Erythroblast (primary cell): ENCODE data around the gene SEMA3F.

ENCODE experiments used
- GATA1 ChIP-seq: IDR thresholded peaks from 2 replicates; pipeline ENCODE4 v1.6.1; 2011; ENCODE audit warnings: low read depth, mild to moderate bottlenecking, control low read depth, low read length, moderate library complexity
- POLR2A ChIP-seq: IDR thresholded peaks from 2 replicates; pipeline ENCODE4 v1.6.1; 2011; ENCODE audit warnings: mild to moderate bottlenecking, low read length

DNA sequence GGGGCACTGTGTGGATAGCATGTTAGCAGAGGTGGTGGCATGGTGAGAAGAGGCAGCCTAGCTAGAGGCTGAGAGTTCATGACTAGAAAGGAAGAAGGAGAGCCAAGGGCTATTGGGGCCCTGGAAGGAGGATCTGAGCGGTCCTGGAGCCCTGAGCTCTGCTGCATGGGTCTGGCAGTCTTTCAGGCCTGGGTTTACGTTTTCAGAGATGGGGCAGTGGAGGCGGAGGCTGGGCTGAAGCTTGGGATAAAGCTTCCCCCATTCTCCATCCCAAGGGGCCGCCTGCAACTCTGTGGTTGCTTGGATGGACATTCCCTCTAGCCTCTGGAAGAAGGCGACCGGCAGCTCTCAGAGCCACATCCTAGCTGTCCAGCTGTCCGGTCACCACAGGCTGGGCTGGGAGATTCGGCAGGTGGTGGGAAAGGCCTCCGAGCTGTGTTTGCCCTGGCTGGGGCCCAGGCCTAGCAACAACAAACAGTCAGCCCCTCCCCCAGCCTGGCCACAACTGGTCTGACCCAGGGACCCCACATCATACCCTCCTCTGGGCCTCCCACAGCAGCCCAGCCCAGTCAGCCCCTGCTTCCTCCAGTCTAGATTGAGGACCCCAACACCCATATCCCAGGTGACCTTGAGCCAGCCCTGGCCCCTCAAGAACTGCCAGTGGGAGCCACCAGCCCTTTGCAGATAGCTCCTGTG is 48.1 kb downstream of the SEMA3F start:
- TF ChIP-seq POLR2A (no peak), GATA1 (no peak)
